Suprapubic skin (tissue), 4 donors: ENCODE data around the gene PAPSS2. TPM values are rescaled to one million over a fixed set of nuclear protein-coding genes. Genes with fewer than 3 reads are reported as not detected.

Source experiments
- DNase-seq, 2 donors: peaks; one replicate each; pipeline ENCODE4 v3.0.0-alpha.2; 2019; ENCODE audit warnings: low spot score in 2 of 2
- H3K27ac ChIP-seq: fragments of 200-600 bp; sonication (generic); one replicate; pipeline ENCODE4 v1.5.1; 2019
- H3K27me3 ChIP-seq: fragments of 200-600 bp; sonication (generic); one replicate; pipeline ENCODE4 v1.5.1; 2019
- H3K36me3 ChIP-seq: fragments of 200-600 bp; sonication (generic); one replicate; pipeline ENCODE4 v1.5.1; 2019
- H3K4me1 ChIP-seq: fragments of 200-600 bp; sonication (generic); one replicate; pipeline ENCODE4 v1.5.1; 2019
- H3K4me3 ChIP-seq: fragments of 200-600 bp; sonication (generic); one replicate; pipeline ENCODE4 v1.5.1; 2019; ENCODE audit warnings: mild to moderate bottlenecking
- H3K9me3 ChIP-seq: fragments of 200-600 bp; sonication (generic); one replicate; pipeline ENCODE4 v1.5.1; 2019
- EP300 ChIP-seq: sonication (generic); formaldehyde crosslinking; IDR thresholded peaks from one replicate; pipeline ENCODE4 v1.6.1; 2017; ENCODE audit warnings: antibody characterized with exemption
- POLR2A ChIP-seq, 2 donors: fragments of 450-650 bp; IDR thresholded peaks; one replicate each; pipeline ENCODE4 v1.6.1; 2017; ENCODE audit warnings: antibody characterized with exemption in 2 of 2, mild to moderate bottlenecking in 2 of 2, moderate library complexity in 2 of 2
- POLR2AphosphoS5 ChIP-seq, 3 donors: sonication (generic); formaldehyde crosslinking; IDR thresholded peaks; one replicate each; pipeline ENCODE4 v1.6.1; 2017; ENCODE audit warnings: antibody characterized with exemption in 3 of 3
- WGBS: methylation state at CpG from one replicate; pipeline ENCODE4 v1.1.5; 2018; 5-methylcytosine and 5-hydroxymethylcytosine counted together
- total RNA-seq, 4 donors: library from RNA; depleted of rRNA; stranded (reverse); fragments of >200 nt; gene quantifications; one replicate each; pipeline ENCODE4 v1.1.0, GENCODE V29; 2016
- TF ChIP-seq, protein P1 (sequence below), 2 donors: fragments of 200-600 bp in 1 of 2; fragments of 450-650 bp in 1 of 2; sonication (generic) in 1 of 2; IDR thresholded peaks; one replicate each; pipeline ENCODE4 v1.5.1; 2016 to 2019; ENCODE audit warnings: antibody characterized with exemption in 2 of 2, mild to moderate bottlenecking in 1 of 2, moderate library complexity in 1 of 2

Gene PAPSS2
- total RNA-seq, 4 donors from 2014 or later = 2.4 to 5.6 (median 3.4) TPM

DNA sequence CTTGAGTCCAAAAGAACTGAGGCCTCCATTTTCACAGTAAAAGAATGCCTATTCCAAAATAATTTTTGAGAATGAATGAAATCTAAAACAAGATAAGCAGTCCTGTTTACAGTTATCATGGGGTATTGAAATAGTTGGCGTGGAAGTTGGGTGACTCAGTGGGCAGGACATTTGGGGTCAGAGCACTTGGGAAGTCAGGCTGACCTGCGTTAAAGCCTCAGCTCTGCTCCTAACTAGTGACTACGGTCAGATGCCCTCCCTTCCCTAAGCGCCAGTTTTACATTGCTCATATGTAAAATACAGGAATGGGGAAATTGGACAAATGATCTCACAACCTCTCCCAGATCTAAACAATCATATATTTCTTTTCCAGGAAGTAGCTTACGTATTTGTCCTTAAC, 2.3 kb upstream of the PAPSS2 start:
- H3K4me1 ChIP-seq = peaks cover 13% of the 10 kb centered on the region
- no peaks in the 10 kb centered on the region for H3K9me3 ChIP-seq
- H3K36me3 ChIP-seq = no peaks in the 10 kb centered on the region
- H3K27me3 ChIP-seq = no peaks in the 10 kb centered on the region
- no peak for DNase-seq
- TF ChIP-seq, protein P1, sequence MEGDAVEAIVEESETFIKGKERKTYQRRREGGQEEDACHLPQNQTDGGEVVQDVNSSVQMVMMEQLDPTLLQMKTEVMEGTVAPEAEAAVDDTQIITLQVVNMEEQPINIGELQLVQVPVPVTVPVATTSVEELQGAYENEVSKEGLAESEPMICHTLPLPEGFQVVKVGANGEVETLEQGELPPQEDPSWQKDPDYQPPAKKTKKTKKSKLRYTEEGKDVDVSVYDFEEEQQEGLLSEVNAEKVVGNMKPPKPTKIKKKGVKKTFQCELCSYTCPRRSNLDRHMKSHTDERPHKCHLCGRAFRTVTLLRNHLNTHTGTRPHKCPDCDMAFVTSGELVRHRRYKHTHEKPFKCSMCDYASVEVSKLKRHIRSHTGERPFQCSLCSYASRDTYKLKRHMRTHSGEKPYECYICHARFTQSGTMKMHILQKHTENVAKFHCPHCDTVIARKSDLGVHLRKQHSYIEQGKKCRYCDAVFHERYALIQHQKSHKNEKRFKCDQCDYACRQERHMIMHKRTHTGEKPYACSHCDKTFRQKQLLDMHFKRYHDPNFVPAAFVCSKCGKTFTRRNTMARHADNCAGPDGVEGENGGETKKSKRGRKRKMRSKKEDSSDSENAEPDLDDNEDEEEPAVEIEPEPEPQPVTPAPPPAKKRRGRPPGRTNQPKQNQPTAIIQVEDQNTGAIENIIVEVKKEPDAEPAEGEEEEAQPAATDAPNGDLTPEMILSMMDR (IDR thresholded peaks at IDR 0.05) = no peak
- TF ChIP-seq POLR2AphosphoS5 (IDR thresholded peaks at IDR 0.05) (no peak), POLR2A (IDR thresholded peaks at IDR 0.05) (no peak), EP300 (no peak)
- H3K4me3 ChIP-seq = no peak overlapping the region
- 66% methylated on average over 5 of the region's 5 CpGs for WGBS
- peak overlapping the region; percentile 32 for H3K27ac ChIP-seq

DNA sequence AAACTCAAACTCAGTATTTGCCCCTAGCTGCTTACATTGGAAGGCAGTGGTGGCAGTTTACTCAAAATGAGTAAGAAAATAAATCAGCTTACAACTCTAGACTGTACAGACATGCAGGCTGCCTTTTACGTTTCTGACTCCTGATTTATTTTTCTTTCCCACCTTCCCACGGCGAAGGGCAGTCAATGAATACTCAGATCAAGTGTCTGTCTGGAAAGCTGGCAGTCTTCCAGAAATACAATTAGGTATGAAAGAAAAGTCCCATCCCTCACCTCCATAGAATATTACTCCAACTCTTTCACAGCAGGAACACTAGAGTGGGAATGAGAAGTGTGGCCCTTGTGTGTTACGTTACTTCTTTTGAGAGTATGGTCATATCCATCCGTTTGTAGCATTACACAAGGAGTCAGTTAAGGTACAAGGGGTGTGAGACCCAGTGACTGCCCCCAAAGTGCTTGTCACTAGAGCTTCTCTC, 1.3 kb upstream of the PAPSS2 start:
- TF ChIP-seq, protein P1 (IDR thresholded peaks at IDR 0.05) = no peak
- TF ChIP-seq EP300 = no peak
- no peak for TF ChIP-seq POLR2A (IDR thresholded peaks at IDR 0.05)
- TF ChIP-seq POLR2AphosphoS5 (IDR thresholded peaks at IDR 0.05) = no peak
- Histone ChIP-seq H3K27ac (no peak overlapping the region), H3K4me3 (no peak overlapping the region), H3K36me3 (no peaks in the 10 kb centered on the region), H3K27me3 (no peaks in the 10 kb centered on the region), H3K9me3 (no peaks in the 10 kb centered on the region), H3K4me1 (peaks cover 13% of the 10 kb centered on the region)
- DNase-seq = no peak
- 85% methylated on average over 5 of the region's 5 CpGs for WGBS

DNA sequence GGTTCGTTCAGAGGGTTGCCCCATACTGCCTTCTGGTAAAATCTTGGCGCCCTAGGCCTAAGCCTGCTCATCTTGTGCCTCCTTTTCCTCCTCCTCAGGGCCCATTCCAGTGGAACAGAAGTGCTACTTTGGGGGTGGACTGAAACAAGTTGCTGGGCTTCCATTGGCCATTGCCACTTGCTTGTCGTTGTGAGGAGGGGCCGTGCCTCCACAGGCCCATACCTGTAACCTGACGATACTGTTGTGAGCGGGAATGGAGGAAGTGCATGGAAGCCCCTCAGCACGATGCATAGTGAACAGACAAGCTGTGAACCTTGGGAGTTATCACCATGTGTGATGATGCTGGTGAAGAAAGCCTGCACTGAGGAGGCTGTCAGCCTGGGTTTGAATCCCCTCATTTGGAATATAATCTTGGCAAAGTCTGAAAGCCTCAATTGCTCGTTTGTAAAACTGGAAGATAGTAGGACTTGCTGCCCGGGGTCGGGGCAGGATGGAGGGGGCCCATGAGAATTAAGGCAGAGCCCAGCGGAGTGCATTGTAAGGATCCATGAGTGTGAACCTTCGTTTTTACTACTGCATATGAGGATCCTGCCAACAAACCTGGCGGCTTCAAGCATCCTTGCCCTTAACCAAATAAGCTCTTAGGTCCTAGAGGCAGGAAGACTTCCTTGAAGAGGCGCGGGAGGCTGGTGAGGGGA, 671 bp upstream of the PAPSS2 start:
- H3K4me1 ChIP-seq = peaks cover 13% of the 10 kb centered on the region
- TF ChIP-seq POLR2AphosphoS5 (IDR thresholded peaks at IDR 0.05) = no peak
- 68% methylated on average over 15 of the region's 15 CpGs for whole genome bisulfite sequencing
- H3K27ac ChIP-seq = no peak overlapping the region
- no peaks in the 10 kb centered on the region for H3K27me3 ChIP-seq
- no peak for DNase-seq
- no peaks in the 10 kb centered on the region for H3K36me3 ChIP-seq
- H3K9me3 ChIP-seq = no peaks in the 10 kb centered on the region
- peak overlapping the region; percentile 62 for H3K4me3 ChIP-seq

DNA sequence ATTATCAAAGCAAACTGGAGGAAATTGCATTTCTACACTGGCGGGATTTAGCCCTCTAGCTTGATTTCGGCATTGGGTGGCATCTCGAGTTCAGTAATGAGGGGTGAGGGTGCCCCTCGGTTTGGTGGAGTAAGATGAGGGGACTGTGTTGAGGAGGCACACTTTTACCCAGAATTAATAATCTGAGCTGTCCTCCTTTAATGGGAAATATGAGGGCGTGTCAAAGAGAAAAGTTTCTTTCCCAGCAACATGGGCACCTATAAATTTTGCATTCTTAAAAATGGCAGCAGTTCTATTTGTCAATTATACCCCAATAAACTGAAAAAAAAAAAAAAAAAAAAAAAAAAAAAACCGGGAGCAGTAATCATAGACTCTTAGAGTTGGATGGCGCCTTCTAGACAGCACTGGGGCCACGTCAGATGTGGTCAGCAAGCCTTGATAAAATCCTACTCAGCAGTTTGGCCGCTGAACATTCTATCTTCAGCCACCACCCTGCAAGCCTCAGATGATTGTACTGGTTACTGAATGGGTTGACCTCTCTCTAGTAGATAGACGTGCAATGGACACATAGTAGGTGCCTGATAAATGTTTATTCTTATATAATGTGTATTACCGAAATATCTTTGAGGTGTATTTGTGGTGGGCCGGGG, 931 bp downstream of the PAPSS2 start:
- peaks cover 13% of the 10 kb centered on the region for H3K4me1 ChIP-seq
- TF ChIP-seq POLR2AphosphoS5 (IDR thresholded peaks at IDR 0.05) = no peak
- TF ChIP-seq EP300 = no peak
- TF ChIP-seq, protein P1 (IDR thresholded peaks at IDR 0.05) = no peak
- no peak for TF ChIP-seq POLR2A (IDR thresholded peaks at IDR 0.05)
- H3K27me3 ChIP-seq = no peaks in the 10 kb centered on the region
- H3K4me3 ChIP-seq = peak overlapping the region; percentile 62
- H3K27ac ChIP-seq = peak overlapping the region; percentile 44
- no peak for DNase-seq
- no peaks in the 10 kb centered on the region for H3K36me3 ChIP-seq
- 37% methylated on average over 12 of the region's 12 CpGs for WGBS
- no peaks in the 10 kb centered on the region for H3K9me3 ChIP-seq

DNA sequence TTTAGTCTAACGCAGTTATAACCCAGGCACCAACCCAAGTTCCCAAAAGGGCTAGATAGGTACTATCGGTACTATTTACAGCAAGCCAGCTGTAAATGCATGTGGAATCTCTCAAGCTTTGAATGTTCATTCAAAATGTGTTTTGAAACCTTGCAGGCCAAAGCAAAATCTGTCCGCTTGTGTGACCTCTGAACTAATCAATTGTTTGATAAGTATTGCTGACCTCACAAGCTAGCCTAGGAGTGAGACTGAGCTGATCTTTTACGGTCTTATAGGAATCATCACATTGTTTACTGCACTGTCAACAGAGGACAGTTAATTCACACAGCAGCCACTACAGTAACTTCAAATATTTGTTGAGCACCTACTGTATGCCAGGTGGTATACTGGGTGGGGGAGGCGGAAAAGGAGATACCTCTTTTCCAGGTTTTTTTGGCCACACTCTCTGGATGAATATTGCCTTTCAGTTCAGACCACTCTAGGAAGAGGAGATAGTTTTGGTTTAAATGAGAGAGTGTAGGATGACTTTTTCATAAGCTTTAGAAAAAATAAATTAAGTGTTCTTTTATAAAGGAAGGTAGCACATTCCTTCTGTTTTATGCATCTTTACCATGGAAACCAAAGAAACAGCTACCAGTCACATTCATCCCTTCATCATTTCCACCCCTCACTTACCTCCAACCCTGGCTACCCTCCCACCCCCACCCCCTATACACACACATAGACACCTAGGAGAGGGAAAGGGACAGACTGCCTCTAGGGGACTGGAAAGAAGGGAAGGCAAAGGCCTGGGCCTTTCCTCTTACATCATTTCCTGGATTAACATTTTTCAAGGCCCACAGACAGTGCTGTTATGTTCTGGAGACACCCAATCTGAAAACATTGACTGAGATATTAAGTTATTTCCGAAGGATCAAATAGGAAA, 2.4 kb downstream of the PAPSS2 start:
- no peaks in the 10 kb centered on the region for H3K9me3 ChIP-seq
- 93% methylated on average over 6 of the region's 6 CpGs for WGBS
- no peaks in the 10 kb centered on the region for H3K27me3 ChIP-seq
- peaks cover 13% of the 10 kb centered on the region for H3K4me1 ChIP-seq
- H3K4me3 ChIP-seq = no peak overlapping the region
- no peaks in the 10 kb centered on the region for H3K36me3 ChIP-seq
- TF ChIP-seq, protein P1 (IDR thresholded peaks at IDR 0.05) = no peak
- TF ChIP-seq POLR2A (IDR thresholded peaks at IDR 0.05) (no peak), EP300 (no peak), POLR2AphosphoS5 (IDR thresholded peaks at IDR 0.05) (no peak)
- H3K27ac ChIP-seq = no peak overlapping the region
- no peak for DNase-seq
